Peyer's patch (tissue), 4 donors: ENCODE results near the gene NKX1-2. TPM values are rescaled to one million over a fixed set of nuclear protein-coding genes. Genes with fewer than 3 reads are reported as not detected.

ENCODE experiments used
- DNase-seq, 3 donors: peaks; one replicate each; pipeline ENCODE4 v3.0.0-alpha.2; 2017 to 2019
- H3K27ac ChIP-seq, 4 donors: fragments of 200-600 bp; sonication (generic); one replicate each; pipeline ENCODE4 v1.5.1; 2016 to 2019
- H3K27me3 ChIP-seq, 2 donors: fragments of 200-600 bp; sonication (generic); one replicate each; pipeline ENCODE4 v1.5.1; 2019
- H3K36me3 ChIP-seq, 3 donors: fragments of 200-600 bp; sonication (generic); one replicate each; pipeline ENCODE4 v1.5.1; 2016 to 2019
- H3K4me1 ChIP-seq, 4 donors: fragments of 200-600 bp; sonication (generic); one replicate each; pipeline ENCODE4 v1.5.1; 2016 to 2019
- H3K4me3 ChIP-seq, 4 donors: fragments of 200-600 bp; sonication (generic); 1 replicate in 3 of 4; 2 replicates in 1 of 4; pipeline ENCODE4 v1.5.1; 2016 to 2019; ENCODE audit warnings: mild to moderate bottlenecking in 1 of 4
- H3K9me3 ChIP-seq, 4 donors: fragments of 200-600 bp; sonication (generic); one replicate each; pipeline ENCODE4 v1.5.1; 2016 to 2019; ENCODE audit warnings: mild to moderate bottlenecking in 1 of 4
- CTCF ChIP-seq, 6 experiments: fragments of 450-650 bp in 4 of 6; fragments of 200-600 bp in 2 of 6; sonication (generic) in 1 of 6; IDR thresholded peaks; one replicate each; pipeline ENCODE4 v1.5.1; 2017 to 2019; ENCODE audit warnings: antibody characterized with exemption in 6 of 6, mild to moderate bottlenecking in 3 of 6, moderate library complexity in 1 of 6
- POLR2A ChIP-seq, 2 donors: fragments of 450-650 bp; IDR thresholded peaks; one replicate each; pipeline ENCODE4 v1.5.1; 2017; ENCODE audit warnings: antibody characterized with exemption in 2 of 2, mild to moderate bottlenecking in 2 of 2, moderate library complexity in 2 of 2
- total RNA-seq, 4 donors: library from RNA; depleted of rRNA; stranded (reverse); fragments of >200 nt; gene quantifications; one replicate each; pipeline ENCODE4 v1.1.0, GENCODE V29; 2016

Gene NKX1-2
- total RNA-seq, 4 donors from 2014 or later = not detected

DNA sequence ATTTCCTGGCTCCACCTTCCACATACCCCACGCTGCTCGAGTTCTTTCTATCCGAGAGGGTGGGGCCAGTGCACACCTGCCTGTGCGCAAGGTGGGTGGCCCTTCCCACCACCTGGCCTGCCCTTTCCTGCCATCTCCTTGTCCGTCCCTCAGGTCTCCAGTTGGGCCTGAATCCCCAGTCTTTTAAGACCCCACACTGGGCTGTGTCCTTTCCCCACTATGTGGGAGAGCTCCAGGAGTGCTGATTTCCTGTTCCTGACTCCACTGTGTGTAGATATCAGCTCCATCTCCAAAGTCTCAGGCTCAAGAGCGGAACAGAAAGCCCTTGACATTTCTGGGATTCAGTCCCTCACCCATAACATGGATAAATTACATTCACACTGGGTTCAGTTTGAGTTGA lies 31.9 kb upstream of the NKX1-2 start:
- no peak overlapping the region for H3K27ac ChIP-seq
- no peaks in the 10 kb centered on the region for H3K9me3 ChIP-seq
- H3K27me3 ChIP-seq = no peaks in the 10 kb centered on the region
- H3K4me3 ChIP-seq = no peak overlapping the region
- peaks cover 0 to under 1% (median 0%) of the 10 kb centered on the region in 4 donors for H3K4me1 ChIP-seq
- TF ChIP-seq CTCF (IDR thresholded peaks at IDR 0.05) (no peak), POLR2A (IDR thresholded peaks at IDR 0.05) (no peak)
- no peaks in the 10 kb centered on the region for H3K36me3 ChIP-seq
- no peak for DNase-seq

DNA sequence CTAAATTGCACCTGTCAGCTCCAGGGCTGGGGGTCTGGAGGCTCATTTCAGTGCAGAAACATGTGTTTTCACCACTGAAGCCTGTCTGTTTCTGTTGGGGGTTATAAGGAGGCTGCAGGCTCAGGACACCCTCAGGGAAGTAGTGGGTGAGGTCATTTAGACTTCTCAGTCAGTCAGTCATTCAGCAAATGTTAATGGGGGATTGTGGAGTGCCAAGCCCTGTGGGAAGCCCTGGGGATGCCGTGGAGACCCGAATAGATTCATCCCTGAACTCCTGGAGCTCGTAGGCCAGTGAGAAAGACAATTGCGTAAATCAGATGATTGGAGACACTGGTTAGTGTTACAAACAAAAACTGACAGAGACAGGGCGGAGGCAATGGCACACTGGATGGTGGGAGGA lies 31.0 kb upstream of the NKX1-2 start:
- H3K27ac ChIP-seq = no peak overlapping the region
- H3K36me3 ChIP-seq = no peaks in the 10 kb centered on the region
- no peak for DNase-seq
- no peak for TF ChIP-seq CTCF (IDR thresholded peaks at IDR 0.05)
- TF ChIP-seq POLR2A (IDR thresholded peaks at IDR 0.05) = no peak
- H3K9me3 ChIP-seq = no peaks in the 10 kb centered on the region
- H3K4me1 ChIP-seq = peaks cover 0 to 5% (median 0%) of the 10 kb centered on the region in 4 donors
- H3K4me3 ChIP-seq = no peak overlapping the region
- no peaks in the 10 kb centered on the region for H3K27me3 ChIP-seq

DNA sequence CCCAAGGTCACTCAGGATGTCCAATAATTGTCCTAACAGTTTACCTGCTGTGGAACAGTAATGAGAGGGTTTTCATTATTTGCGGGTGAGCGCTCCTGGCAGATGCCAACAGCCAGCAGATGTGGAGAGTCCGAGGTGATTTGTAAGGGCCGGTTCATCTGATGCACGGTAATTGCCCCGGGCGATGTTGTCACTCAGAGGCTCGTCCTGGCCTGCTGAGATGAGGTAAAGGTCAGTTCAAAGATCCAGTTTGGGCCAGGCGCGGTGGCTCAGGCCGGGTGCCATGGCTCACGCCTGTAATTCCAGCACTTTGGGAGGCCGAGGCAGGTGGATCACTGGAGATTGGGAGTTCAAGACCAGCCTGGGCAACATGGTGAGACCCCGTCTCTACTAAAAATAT lies 28.7 kb upstream of the NKX1-2 start:
- no peak overlapping the region for H3K4me3 ChIP-seq
- no peaks in the 10 kb centered on the region for H3K27me3 ChIP-seq
- TF ChIP-seq POLR2A (IDR thresholded peaks at IDR 0.05) (no peak), CTCF (IDR thresholded peaks at IDR 0.05) (no peak)
- H3K27ac ChIP-seq = no peak overlapping the region
- DNase-seq = peak in 1 of 3 donors; percentile 54
- H3K4me1 ChIP-seq = peaks cover 0 to 10% (median 0%) of the 10 kb centered on the region in 4 donors
- H3K9me3 ChIP-seq = no peaks in the 10 kb centered on the region
- H3K36me3 ChIP-seq = no peaks in the 10 kb centered on the region

DNA sequence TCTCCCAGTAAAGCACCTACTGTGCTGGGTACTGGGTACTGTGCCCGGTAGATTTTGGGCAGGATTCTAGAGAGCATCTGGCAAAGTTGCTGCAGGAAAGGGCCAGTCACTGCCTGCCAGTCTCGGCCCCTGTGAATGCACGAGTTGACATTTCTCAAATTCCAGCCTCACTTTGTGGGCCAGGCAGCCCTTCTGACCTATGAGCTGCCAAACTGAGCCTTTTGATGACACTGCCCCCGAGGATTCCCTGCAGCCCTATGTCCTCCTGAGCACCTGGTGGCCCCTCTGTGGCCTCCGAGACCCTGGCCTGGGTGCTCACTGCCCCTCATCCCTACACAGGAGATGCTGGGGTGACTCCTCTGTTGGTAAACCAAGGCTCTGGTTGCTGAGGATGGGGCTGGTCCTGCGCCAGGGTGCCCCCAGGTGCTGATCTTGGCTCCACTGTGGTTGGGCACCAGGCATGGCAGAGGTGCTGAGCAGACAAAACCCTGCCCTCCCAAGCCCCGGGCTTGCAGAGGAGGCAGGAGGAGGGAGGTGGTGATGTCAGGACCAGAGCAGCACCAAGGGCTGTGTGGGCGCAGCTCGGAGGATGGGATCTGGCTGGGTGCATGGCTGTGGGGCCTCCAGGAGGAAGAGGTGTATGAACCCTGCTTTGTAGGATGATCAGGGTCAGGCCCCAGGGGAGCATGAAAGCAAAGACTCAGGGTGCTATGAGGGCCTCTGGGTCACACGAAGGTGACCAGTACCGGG lies 28.0 kb upstream of the NKX1-2 start:
- TF ChIP-seq CTCF (IDR thresholded peaks at IDR 0.05) (no peak), POLR2A (IDR thresholded peaks at IDR 0.05) (no peak)
- Histone ChIP-seq H3K9me3 (no peaks in the 10 kb centered on the region), H3K27ac (no peak overlapping the region), H3K36me3 (no peaks in the 10 kb centered on the region), H3K27me3 (no peaks in the 10 kb centered on the region), H3K4me3 (no peak overlapping the region), H3K4me1 (peaks cover 0 to 10% (median 0%) of the 10 kb centered on the region in 4 donors)
- no peak for DNase-seq

- Histone ChIP-seq H3K4me3 (no peak overlapping the region), H3K27me3 (no peaks in the 10 kb centered on the region), H3K4me1 (peaks cover 0 to 10% (median 0%) of the 10 kb centered on the region in 4 donors), H3K9me3 (no peaks in the 10 kb centered on the region), H3K27ac (peak overlapping the region in 2 of 4 donors; percentile 62 to 73), H3K36me3 (no peaks in the 10 kb centered on the region)
- peak in 2 of 3 donors; percentile 80 to 88 for DNase-seq
- no peak for TF ChIP-seq CTCF (IDR thresholded peaks at IDR 0.05)
- peak in 1 of 2 donors; percentile 52 for TF ChIP-seq POLR2A (IDR thresholded peaks at IDR 0.05)
These were observed 26.3 kb upstream of the NKX1-2 start for GRCh38 chr10:124476043-124476725.
